B cell (primary cell): ENCODE measurements around the gene SLCO1A2.

Experiments used
- EZH2 ChIP-seq: IDR thresholded peaks from 2 replicates; pipeline ENCODE4 v1.6.1; 2012; ENCODE audit warnings: borderline replicate concordance, low read depth, mild to moderate bottlenecking, moderate library complexity, low read length; ENCODE audit not compliant: insufficient read depth, poor library complexity, severe bottlenecking
- TF ChIP-seq, protein P1 (sequence below): fragments of 200-600 bp; IDR thresholded peaks from one replicate; pipeline ENCODE4 v1.8.0; 2022; ENCODE audit warnings: antibody characterized with exemption, mild to moderate bottlenecking

DNA sequence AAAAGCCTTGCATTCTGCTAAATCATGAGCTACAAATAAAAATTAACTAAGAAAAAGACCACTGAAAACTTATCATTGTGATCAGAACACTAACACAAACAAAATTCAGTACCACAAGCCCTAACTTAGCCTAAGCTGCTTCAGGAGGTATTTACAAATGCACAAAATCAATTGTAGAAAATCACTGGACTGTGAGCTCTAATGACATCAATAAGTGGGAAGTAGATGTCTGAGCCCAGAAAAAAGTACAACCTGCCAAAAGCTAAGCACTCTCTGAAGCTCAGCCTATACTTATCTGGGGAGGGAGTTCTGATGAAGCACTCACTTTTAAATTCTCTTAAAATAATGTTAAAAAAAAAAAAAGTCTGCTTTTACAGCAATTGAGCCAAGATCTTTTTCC is 110.8 kb downstream of the SLCO1A2 start:
- TF ChIP-seq, protein P1, sequence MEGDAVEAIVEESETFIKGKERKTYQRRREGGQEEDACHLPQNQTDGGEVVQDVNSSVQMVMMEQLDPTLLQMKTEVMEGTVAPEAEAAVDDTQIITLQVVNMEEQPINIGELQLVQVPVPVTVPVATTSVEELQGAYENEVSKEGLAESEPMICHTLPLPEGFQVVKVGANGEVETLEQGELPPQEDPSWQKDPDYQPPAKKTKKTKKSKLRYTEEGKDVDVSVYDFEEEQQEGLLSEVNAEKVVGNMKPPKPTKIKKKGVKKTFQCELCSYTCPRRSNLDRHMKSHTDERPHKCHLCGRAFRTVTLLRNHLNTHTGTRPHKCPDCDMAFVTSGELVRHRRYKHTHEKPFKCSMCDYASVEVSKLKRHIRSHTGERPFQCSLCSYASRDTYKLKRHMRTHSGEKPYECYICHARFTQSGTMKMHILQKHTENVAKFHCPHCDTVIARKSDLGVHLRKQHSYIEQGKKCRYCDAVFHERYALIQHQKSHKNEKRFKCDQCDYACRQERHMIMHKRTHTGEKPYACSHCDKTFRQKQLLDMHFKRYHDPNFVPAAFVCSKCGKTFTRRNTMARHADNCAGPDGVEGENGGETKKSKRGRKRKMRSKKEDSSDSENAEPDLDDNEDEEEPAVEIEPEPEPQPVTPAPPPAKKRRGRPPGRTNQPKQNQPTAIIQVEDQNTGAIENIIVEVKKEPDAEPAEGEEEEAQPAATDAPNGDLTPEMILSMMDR: no peak
- no peak for TF ChIP-seq EZH2
